22Rv1 (cell line): ENCODE measurements around the gene CD22.

Experiments
- CTCF ChIP-seq: fragments of 450-650 bp; IDR thresholded peaks from 2 replicates; pipeline ENCODE4 v1.5.1; 2017; ENCODE audit warnings: mild to moderate bottlenecking
- ZFX ChIP-seq: fragments of 450-650 bp; IDR thresholded peaks from 2 replicates; pipeline ENCODE4 v1.6.1; 2017; ENCODE audit warnings: antibody characterized with exemption, borderline replicate concordance

GRCh38 chr19:35279374-35279773 lies 49.6 kb upstream of the CD22 start:
- no peak for TF ChIP-seq CTCF
- no peak for TF ChIP-seq ZFX
